ENCODE data around the gene ENPEP. TPM values are rescaled to one million over a fixed set of nuclear protein-coding genes. Genes with fewer than 3 reads are reported as not detected.

ENPEP gene
- total and polyA plus RNA-seq, 2 of the 13 experiments (the other 11 are each of a cell fraction or from before 2014, with no cell fraction given), result not detected

DNA sequence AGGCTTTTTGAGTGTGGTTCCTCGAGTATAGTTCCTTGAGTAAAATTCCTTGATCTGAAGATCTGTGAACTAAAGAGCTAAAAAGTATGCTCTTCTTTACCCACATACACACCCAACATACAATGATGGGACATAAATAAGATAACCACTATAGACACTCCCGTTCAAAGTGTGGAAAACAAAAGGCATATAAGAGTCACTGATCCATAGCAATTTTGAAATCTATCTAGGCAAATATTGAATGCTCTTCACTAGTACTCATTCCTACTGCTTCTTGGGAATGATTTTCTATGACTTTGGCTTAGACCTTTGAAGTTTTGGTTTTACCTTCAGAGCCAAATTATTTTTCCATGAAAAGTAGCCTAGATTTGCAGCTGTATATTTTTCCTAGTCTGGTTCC, 120.5 kb downstream of the ENPEP start:
- BruUV-seq (replicated peaks), result no TSS peak
- no peak overlapping the region for H3K27ac ChIP-seq (ENCODE audit: extremely low read length, insufficient read depth, low read length)
- intact Hi-C loops (cut with micrococcal nuclease; ENCODE audit: unreplicated experiment), result no loop called here
- no peaks in the 10 kb centered on the region for H3K27me3 ChIP-seq (ENCODE audit: control insufficient read depth in 1 of 2, insufficient read depth in 2 of 2, low read length in 2 of 2)
- no peak overlapping the region for H3K4me2 ChIP-seq (ENCODE audit: low read depth, low read length)
- FAIRE-seq, result no peak
- no peak overlapping the region for H3K9ac ChIP-seq (ENCODE audit: insufficient read depth, low read depth, low read length)
- no peak for DNase-seq (ENCODE audit: low spot score)
- CTCF ChIA-PET (ENCODE audit: low intra/inter-chr PET ratio, low total read pairs), result no interaction called here
- ATAC-seq, result no peak
- in situ Hi-C loops (cut with HindIII; ENCODE audit: extremely low pct_ligation_motif_present, low pct_unique_long_range_greater_than_20kb), result no loop called here
- H3K9me3 ChIP-seq (ENCODE audit: low read length), result peaks cover 5% of the 10 kb centered on the region; the same call in 1 of the 2 replicates
- H3K4me1 ChIP-seq (ENCODE audit: insufficient read depth, low read length), result no peaks in the 10 kb centered on the region
- no peaks in the 10 kb centered on the region for H3K79me2 ChIP-seq (ENCODE audit: insufficient read depth, low read length)
- H3K36me3 ChIP-seq (replicated peaks in 1 of 2; ENCODE audit: control insufficient read depth in 1 of 2, insufficient read depth in 2 of 2, low read length in 2 of 2), result no peaks in the 10 kb centered on the region
- WGBS (ENCODE audit: low lambda C conversion rate), result 0% methylated on average over 2 of the region's 2 CpGs
- no peak overlapping the region for H2AFZ ChIP-seq (ENCODE audit: low read length)
- no peak for TF ChIP-seq STAT5B (CRISPR knock-in tag; IDR thresholded peaks at IDR 0.05)
- no peak for TF ChIP-seq ZFP36L1 (CRISPR knock-in tag; IDR thresholded peaks at IDR 0.05)
- no peak for TF ChIP-seq ZNF567 (CRISPR knock-in tag; IDR thresholded peaks at IDR 0.05; ENCODE audit: borderline replicate concordance)
- TF ChIP-seq, protein P1, sequence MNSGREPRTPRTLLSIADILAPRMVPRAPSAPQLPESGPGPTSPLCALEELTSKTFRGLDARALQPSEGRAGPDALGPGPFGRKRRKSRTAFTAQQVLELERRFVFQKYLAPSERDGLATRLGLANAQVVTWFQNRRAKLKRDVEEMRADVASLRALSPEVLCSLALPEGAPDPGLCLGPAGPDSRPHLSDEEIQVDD (CRISPR knock-in tag; IDR thresholded peaks at IDR 0.05; ENCODE audit: borderline replicate concordance), result no peak
- no peak for TF ChIP-seq SNRNP70 (IDR thresholded peaks at IDR 0.05; ENCODE audit: low read depth, low read length)
- TF ChIP-seq ZNF615 (CRISPR knock-in tag; IDR thresholded peaks at IDR 0.05; ENCODE audit: borderline replicate concordance), result no peak
- TF ChIP-seq DNMT1 (CRISPR knock-in tag; IDR thresholded peaks at IDR 0.05), result no peak
- no peak for TF ChIP-seq AKAP8 (CRISPR knock-in tag; IDR thresholded peaks at IDR 0.05)
- TF ChIP-seq ZNF598 (CRISPR knock-in tag; IDR thresholded peaks at IDR 0.05; ENCODE audit: borderline replicate concordance), result no peak
- TF ChIP-seq ZNF629 (CRISPR knock-in tag; conservative IDR thresholded peaks at IDR 0.05), result no peak
- TF ChIP-seq ZNF546 (CRISPR knock-in tag; conservative IDR thresholded peaks at IDR 0.05), result no peak
- no peak for TF ChIP-seq ZMYM2 (CRISPR knock-in tag; IDR thresholded peaks at IDR 0.05)
- no peak for TF ChIP-seq NFIB (CRISPR knock-in tag; IDR thresholded peaks at IDR 0.05; ENCODE audit: borderline replicate concordance)
- TF ChIP-seq MTA3 (CRISPR knock-in tag; IDR thresholded peaks at IDR 0.05), result no peak
- TF ChIP-seq, protein P2, sequence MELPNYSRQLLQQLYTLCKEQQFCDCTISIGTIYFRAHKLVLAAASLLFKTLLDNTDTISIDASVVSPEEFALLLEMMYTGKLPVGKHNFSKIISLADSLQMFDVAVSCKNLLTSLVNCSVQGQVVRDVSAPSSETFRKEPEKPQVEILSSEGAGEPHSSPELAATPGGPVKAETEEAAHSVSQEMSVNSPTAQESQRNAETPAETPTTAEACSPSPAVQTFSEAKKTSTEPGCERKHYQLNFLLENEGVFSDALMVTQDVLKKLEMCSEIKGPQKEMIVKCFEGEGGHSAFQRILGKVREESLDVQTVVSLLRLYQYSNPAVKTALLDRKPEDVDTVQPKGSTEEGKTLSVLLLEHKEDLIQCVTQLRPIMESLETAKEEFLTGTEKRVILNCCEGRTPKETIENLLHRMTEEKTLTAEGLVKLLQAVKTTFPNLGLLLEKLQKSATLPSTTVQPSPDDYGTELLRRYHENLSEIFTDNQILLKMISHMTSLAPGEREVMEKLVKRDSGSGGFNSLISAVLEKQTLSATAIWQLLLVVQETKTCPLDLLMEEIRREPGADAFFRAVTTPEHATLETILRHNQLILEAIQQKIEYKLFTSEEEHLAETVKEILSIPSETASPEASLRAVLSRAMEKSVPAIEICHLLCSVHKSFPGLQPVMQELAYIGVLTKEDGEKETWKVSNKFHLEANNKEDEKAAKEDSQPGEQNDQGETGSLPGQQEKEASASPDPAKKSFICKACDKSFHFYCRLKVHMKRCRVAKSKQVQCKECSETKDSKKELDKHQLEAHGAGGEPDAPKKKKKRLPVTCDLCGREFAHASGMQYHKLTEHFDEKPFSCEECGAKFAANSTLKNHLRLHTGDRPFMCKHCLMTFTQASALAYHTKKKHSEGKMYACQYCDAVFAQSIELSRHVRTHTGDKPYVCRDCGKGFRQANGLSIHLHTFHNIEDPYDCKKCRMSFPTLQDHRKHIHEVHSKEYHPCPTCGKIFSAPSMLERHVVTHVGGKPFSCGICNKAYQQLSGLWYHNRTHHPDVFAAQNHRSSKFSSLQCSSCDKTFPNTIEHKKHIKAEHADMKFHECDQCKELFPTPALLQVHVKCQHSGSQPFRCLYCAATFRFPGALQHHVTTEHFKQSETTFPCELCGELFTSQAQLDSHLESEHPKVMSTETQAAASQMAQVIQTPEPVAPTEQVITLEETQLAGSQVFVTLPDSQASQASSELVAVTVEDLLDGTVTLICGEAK (IDR thresholded peaks at IDR 0.05), result no peak
- TF ChIP-seq, protein P2 (CRISPR knock-in tag; IDR thresholded peaks at IDR 0.05), result no peak
- TF ChIP-seq BCL6 (CRISPR knock-in tag; IDR thresholded peaks at IDR 0.05), result no peak
- H3K4me3 ChIP-seq (replicated peaks in 1 of 3; ENCODE audit: insufficient read depth in 1 of 3, low read depth in 2 of 3, low read length in 3 of 3), result no peak overlapping the region
- POLR2A ChIA-PET, result no interaction called here
- no peaks in the 10 kb centered on the region for H4K20me1 ChIP-seq (ENCODE audit: insufficient read depth, low read length)

Data from HepG2 (cell line).